Retinal pigment epithelial cell (primary cell): ENCODE measurements around the gene SPRY2.
"Not testable (repeated sequence)": the region's sequence is repeated elsewhere in the genome, so short reads cannot be mapped to it uniquely, and the experiment has no call there.

Source experiments
- DNase-seq: peaks from one replicate; pipeline ENCODE4 v3.0.0-alpha.2; 2010; ENCODE audit warnings: low read depth
- H3K4me3 ChIP-seq: 2 replicates; pipeline ENCODE4 v1.5.1; 2011; ENCODE audit warnings: mild to moderate bottlenecking, low read length, control low read depth, moderate library complexity
- CTCF ChIP-seq: conservative IDR thresholded peaks from 2 replicates; pipeline ENCODE4 v1.5.1; 2011; ENCODE audit warnings: low read depth, low read length, control low read depth, inconsistent platforms

Gene SPRY2

DNA sequence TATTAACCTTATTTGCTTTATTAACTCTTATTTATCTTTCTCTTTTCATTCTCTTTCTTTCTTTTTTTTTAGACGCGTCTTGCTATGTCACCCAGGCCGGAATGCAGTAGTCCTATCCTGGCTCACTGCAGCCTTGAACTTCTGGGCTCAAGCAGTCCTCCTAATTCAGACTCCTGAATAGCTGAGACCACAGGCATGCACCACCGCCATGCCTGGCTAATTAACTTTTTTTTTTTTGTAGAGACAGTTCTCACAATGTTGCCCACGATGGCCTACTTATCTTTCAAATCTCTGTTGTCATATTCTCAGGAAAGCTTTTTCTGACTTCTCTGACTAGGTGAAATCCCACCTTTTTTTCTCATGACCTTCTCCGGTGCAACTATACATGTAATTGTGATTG lies 7.8 kb upstream of the SPRY2 start:
- TF ChIP-seq CTCF = no peak
- no peak overlapping the region for H3K4me3 ChIP-seq
- no peak for DNase-seq

GRCh38 chr13:80348314-80348713 lies 7.4 kb upstream of the SPRY2 start:
- DNase-seq = no peak
- TF ChIP-seq CTCF = no peak
- H3K4me3 ChIP-seq = no peak overlapping the region

GRCh38 chr13:80345771-80346510 lies 5.0 kb upstream of the SPRY2 start:
- no peak overlapping the region for H3K4me3 ChIP-seq
- no peak for DNase-seq
- TF ChIP-seq CTCF = no peak

DNA sequence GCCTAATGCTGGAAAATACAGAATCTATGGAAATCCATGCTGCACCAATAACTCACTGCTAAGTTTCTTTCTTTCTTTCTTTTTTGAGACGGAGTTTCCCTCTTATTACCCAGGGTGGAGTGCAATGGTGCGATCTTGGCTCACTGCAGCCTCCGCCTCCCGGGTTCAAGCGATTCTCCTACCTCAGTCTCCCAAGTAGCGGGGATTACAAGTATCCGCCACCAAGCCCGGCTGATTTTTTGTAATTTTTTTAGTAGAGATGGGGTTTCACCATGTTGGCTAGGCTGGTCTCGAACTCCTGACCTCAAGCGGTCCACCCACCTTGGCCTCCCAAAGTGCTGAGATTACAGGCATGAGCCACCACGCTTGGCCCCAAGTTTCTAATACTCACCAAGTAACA lies 3.1 kb upstream of the SPRY2 start:
- DNase-seq, H3K4me3 ChIP-seq: not testable (repeated sequence)

GRCh38 chr13:80342471-80343371 lies 1.8 kb upstream of the SPRY2 start:
- DNase-seq = no peak
- TF ChIP-seq CTCF = peak; percentile 86
- H3K4me3 ChIP-seq = peak overlapping the region; percentile 100

DNA sequence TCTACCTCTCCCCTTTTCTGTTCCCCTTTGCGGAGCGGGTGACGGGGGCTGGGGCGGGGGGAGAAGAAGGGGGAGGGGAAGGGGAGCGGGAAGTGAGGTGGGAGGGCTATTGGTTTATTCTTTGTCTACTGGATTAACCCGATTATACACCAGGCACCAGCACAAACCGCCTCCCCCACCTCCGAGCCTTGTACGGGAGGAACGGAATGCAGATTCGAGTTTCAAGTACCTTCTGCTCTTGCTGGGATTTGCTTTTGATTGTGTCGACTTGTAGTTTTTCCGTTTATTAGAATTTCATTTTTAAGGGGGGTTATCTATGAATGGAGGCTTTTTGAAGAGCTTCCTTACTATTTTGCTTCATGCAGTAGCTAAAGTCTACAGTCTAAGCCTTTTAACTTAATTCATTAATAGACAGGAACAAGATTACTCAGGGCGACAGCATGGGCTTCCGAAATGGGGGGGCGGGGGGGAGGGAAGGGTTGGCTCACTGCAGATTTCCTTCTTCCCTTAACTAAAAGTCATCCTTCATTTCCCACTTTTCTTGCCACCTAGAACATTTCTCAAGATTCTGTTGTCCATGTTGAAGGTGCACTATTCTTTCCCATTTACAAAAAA lies 937 bp upstream of the SPRY2 start:
- DNase-seq = peak; percentile 94
- H3K4me3 ChIP-seq = peak overlapping the region; percentile 100
- TF ChIP-seq CTCF = no peak

DNA sequence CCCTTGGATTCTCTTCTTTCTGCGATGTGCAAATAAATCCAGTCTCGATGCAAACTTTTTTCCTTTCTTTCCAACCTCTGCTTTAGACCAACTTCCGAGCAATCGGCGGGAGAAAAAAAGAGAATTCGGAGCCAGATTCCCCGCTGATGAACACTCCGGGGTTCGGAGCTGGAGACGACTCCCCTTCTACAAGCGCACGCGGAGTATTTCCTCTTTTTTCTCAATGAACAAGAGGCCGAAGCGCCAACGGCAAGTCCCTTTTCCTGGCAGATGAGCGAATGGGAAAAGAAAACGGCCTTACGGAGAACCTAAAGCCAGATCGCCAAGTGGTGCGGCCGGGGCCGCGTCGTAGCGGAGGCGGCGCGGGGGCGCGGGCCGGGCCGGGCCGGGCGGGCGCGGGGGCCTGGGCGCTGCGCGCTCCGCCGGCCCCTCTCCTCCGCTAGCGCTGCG lies 250 bp downstream of the SPRY2 start:
- no peak for DNase-seq
- no peak for TF ChIP-seq CTCF
- peak overlapping the region; percentile 100 for H3K4me3 ChIP-seq
